Measurements from ENCODE around the gene BICC1.

DNA sequence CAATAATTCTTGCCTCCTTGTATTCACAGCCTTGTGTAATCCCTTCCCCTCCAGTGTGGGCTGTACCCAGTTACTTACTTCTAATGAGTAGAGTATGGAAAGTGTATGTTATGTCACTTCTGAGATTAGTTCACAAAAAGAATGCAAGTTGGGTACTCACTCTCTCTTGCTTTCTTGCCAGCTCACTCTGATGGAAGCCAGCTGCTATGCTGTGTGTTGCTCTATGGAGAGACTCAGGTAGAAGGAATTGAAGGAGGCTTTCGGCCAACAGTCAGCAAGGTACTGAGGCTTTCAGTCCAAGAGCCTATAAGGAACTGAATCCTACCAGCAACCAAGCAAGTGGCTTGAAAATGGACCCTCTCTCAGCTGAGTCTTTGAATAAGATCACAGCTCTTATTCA is 9.7 kb upstream of the BICC1 start:
- TF ChIP-seq CTCF (IDR thresholded peaks at IDR 0.05; ENCODE audit: low read depth, low read length, missing input control) (no peak), RAD21 (IDR thresholded peaks at IDR 0.05) (no peak), EGR1 (IDR thresholded peaks at IDR 0.05; ENCODE audit: low read depth in 2 of 2) (no peak), ZBTB33 (IDR thresholded peaks at IDR 0.05) (no peak), TAF1 (conservative IDR thresholded peaks at IDR 0.05) (no peak), SP1 (IDR thresholded peaks at IDR 0.05) (no peak), NR2F2 (IDR thresholded peaks at IDR 0.05) (no peak), REST (IDR thresholded peaks at IDR 0.05) (no peak), RXRA (IDR thresholded peaks at IDR 0.05) (no peak), HNF4G (IDR thresholded peaks at IDR 0.05) (no peak), MAX (IDR thresholded peaks at IDR 0.05) (no peak), JUND (IDR thresholded peaks at IDR 0.05) (no peak)
- TF ChIP-seq, protein P1, sequence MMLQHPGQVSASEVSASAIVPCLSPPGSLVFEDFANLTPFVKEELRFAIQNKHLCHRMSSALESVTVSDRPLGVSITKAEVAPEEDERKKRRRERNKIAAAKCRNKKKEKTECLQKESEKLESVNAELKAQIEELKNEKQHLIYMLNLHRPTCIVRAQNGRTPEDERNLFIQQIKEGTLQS (IDR thresholded peaks at IDR 0.05): no peak

Data from liver (tissue), 3 donors.